Tibial nerve (tissue), 4 donors: ENCODE results near the gene KNL1.

Experiments used
- EP300 ChIP-seq, 2 donors: sonication (generic); formaldehyde crosslinking; IDR thresholded peaks; one replicate each; pipeline ENCODE4 v1.6.1; 2017; ENCODE audit warnings: antibody characterized with exemption in 2 of 2, mild to moderate bottlenecking in 1 of 2
- POLR2A ChIP-seq, 2 donors: fragments of 450-650 bp; IDR thresholded peaks; one replicate each; pipeline ENCODE4 v1.6.1; 2017; ENCODE audit warnings: antibody characterized with exemption in 2 of 2, mild to moderate bottlenecking in 2 of 2, moderate library complexity in 2 of 2
- TF ChIP-seq, protein P1 (sequence below), 5 experiments: fragments of 200-600 bp in 3 of 5; fragments of 450-650 bp in 2 of 5; sonication (generic) in 3 of 5; IDR thresholded peaks; one replicate each; pipeline ENCODE4 v1.5.1; 2016 to 2019; ENCODE audit warnings: antibody characterized with exemption in 5 of 5, mild to moderate bottlenecking in 3 of 5, moderate library complexity in 2 of 5

DNA sequence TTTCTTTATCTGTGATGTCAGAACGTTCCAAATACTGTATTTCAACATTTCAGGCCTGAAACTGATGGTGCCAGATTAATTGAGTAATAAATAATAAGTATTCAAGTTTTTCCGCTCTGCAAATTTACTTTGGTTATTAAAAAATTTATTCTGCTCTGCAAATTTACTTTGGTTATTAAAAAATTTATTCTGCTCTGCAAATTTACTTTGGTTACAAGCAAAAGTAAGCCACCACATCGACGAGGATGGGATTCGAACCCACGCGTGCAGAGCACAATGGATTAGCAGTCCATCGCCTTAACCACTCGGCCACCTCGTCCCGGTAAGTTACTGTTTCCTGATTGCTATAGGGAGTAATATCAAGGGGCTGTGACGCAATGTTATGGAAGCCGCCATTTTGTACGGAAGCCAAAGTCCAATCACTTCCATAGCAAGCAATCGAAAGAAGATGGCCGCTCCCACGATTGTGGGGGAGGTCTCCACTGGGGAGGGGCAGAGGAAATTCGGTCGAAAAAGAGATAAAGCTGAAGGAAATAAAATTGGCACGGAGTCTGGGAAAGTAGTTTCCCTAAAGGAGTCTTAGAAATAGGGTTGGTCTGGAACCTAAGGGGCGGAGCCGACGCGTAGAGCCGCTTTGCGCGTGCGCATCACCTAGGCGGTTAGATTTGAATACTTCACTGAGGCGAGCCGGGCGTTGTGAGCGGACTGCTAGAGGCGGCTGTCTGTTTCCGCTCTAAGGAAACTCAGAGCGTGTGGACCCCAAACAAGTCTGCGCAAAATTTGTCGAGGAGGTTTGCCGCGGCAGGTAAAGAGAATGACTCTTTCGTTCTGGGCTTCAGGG is at the start of gene KNL1:
- TF ChIP-seq, protein P1, sequence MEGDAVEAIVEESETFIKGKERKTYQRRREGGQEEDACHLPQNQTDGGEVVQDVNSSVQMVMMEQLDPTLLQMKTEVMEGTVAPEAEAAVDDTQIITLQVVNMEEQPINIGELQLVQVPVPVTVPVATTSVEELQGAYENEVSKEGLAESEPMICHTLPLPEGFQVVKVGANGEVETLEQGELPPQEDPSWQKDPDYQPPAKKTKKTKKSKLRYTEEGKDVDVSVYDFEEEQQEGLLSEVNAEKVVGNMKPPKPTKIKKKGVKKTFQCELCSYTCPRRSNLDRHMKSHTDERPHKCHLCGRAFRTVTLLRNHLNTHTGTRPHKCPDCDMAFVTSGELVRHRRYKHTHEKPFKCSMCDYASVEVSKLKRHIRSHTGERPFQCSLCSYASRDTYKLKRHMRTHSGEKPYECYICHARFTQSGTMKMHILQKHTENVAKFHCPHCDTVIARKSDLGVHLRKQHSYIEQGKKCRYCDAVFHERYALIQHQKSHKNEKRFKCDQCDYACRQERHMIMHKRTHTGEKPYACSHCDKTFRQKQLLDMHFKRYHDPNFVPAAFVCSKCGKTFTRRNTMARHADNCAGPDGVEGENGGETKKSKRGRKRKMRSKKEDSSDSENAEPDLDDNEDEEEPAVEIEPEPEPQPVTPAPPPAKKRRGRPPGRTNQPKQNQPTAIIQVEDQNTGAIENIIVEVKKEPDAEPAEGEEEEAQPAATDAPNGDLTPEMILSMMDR (IDR thresholded peaks at IDR 0.05), result no peak
- TF ChIP-seq EP300 (IDR thresholded peaks at IDR 0.05), result peak; percentile 91
- TF ChIP-seq POLR2A (IDR thresholded peaks at IDR 0.05), result no peak
